Measurements from ENCODE around the gene FAM135A. TPM values are rescaled to one million over a fixed set of nuclear protein-coding genes. Genes with fewer than 3 reads are reported as not detected.

Gene FAM135A
- total and polyA plus RNA-seq, 10 of the 15 experiments (the other 5 are each of a cell fraction or from before 2014, with no cell fraction given) = 3.9 to 24.5 (median 13.7) TPM

- H3K27me3 ChIP-seq (replicated peaks in 1 of 2; ENCODE audit: control insufficient read depth in 2 of 2, insufficient read depth in 2 of 2, low read length in 1 of 2) = no peaks in the 10 kb centered on the region
These were observed 136.0 kb downstream of the FAM135A start for GRCh38 chr6:70549327-70549726.

More at GRCh38 chr6:70549327-70549726, 136.0 kb downstream of the FAM135A start:
- CTCF ChIA-PET = interaction anchor here (1.7 to 6.4 kb wide), 3 partner anchors 18 to 137 kb away, joined by 4 to 70 read pairs (median 7); no protein-coding TSS in a partner anchor
- TF ChIP-seq ZBTB40 (IDR thresholded peaks at IDR 0.05; ENCODE audit: borderline replicate concordance) (no peak), CBFB (IDR thresholded peaks at IDR 0.05; ENCODE audit: low read depth) (no peak), RUNX3 (IDR thresholded peaks at IDR 0.05; ENCODE audit: low read length) (no peak), HDAC2 (IDR thresholded peaks at IDR 0.05) (no peak), ESRRA (IDR thresholded peaks at IDR 0.05; ENCODE audit: low read length) (no peak), NRF1 (conservative IDR thresholded peaks at IDR 0.05; ENCODE audit: low read depth, low read length) (no peak), POLR2A (IDR thresholded peaks at IDR 0.05; ENCODE audit: low read depth, low read length) (no peak), IRF5 (IDR thresholded peaks at IDR 0.05; ENCODE audit: borderline replicate concordance) (no peak), MYC (IDR thresholded peaks at IDR 0.05; ENCODE audit: insufficient read depth, insufficient read length, insufficient replicate concordance, low read length, severe bottlenecking) (no peak)
- TF ChIP-seq, protein P1, sequence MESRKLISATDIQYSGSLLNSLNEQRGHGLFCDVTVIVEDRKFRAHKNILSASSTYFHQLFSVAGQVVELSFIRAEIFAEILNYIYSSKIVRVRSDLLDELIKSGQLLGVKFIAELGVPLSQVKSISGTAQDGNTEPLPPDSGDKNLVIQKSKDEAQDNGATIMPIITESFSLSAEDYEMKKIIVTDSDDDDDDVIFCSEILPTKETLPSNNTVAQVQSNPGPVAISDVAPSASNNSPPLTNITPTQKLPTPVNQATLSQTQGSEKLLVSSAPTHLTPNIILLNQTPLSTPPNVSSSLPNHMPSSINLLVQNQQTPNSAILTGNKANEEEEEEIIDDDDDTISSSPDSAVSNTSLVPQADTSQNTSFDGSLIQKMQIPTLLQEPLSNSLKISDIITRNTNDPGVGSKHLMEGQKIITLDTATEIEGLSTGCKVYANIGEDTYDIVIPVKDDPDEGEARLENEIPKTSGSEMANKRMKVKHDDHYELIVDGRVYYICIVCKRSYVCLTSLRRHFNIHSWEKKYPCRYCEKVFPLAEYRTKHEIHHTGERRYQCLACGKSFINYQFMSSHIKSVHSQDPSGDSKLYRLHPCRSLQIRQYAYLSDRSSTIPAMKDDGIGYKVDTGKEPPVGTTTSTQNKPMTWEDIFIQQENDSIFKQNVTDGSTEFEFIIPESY (IDR thresholded peaks at IDR 0.05) = no peak
- TF ChIP-seq, protein P2, sequence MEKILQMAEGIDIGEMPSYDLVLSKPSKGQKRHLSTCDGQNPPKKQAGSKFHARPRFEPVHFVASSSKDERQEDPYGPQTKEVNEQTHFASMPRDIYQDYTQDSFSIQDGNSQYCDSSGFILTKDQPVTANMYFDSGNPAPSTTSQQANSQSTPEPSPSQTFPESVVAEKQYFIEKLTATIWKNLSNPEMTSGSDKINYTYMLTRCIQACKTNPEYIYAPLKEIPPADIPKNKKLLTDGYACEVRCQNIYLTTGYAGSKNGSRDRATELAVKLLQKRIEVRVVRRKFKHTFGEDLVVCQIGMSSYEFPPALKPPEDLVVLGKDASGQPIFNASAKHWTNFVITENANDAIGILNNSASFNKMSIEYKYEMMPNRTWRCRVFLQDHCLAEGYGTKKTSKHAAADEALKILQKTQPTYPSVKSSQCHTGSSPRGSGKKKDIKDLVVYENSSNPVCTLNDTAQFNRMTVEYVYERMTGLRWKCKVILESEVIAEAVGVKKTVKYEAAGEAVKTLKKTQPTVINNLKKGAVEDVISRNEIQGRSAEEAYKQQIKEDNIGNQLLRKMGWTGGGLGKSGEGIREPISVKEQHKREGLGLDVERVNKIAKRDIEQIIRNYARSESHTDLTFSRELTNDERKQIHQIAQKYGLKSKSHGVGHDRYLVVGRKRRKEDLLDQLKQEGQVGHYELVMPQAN (conservative IDR thresholded peaks at IDR 0.05) = no peak
- no peak for DNase-seq (ENCODE audit: low read depth, low spot score)
- H3K4me3 ChIP-seq = no peak overlapping the region
- no peak for ATAC-seq
- BruUV-seq (replicated peaks) = no TSS peak
- no peak for FAIRE-seq
- RAD21 ChIA-PET (ENCODE audit: unreplicated experiment) = interaction anchor here (3.4 kb wide), 1 partner anchor 135 kb away, joined by 15 read pairs; no protein-coding TSS in a partner anchor
- no peaks in the 10 kb centered on the region for H3K4me1 ChIP-seq (ENCODE audit: control insufficient read depth, insufficient read depth, low read length)
- no peak overlapping the region for H3K9ac ChIP-seq (ENCODE audit: control insufficient read depth, insufficient read depth, low read length)
- no peaks in the 10 kb centered on the region for H4K20me1 ChIP-seq (ENCODE audit: control insufficient read depth, insufficient read depth)
- no peaks in the 10 kb centered on the region for H3K36me3 ChIP-seq (ENCODE audit: control insufficient read depth in 2 of 2, insufficient read depth in 2 of 2, low read length in 1 of 2)
- in situ Hi-C loops (cut with MboI) (no loop called here), intact Hi-C loops (cut with micrococcal nuclease; ENCODE audit: unreplicated experiment) (loop anchor here (5.0 kb wide), 1 partner anchor 138 kb away; no protein-coding TSS in a partner anchor)
- SMC1A ChIA-PET (ENCODE audit: uncharacterized antibody, unreplicated experiment) = interaction anchor here (0.7 to 1.8 kb wide), 2 partner anchors 8 to 17 kb away, joined by 3 to 6 read pairs; partner anchors contain the start of gene SDHAF4
- no peak overlapping the region for H3K27ac ChIP-seq (ENCODE audit: control insufficient read depth, insufficient read depth)
- H3K4me2 ChIP-seq (ENCODE audit: control insufficient read depth, insufficient read depth) = no peak overlapping the region
- POLR2A ChIA-PET = no interaction called here
- no peak overlapping the region for H2AFZ ChIP-seq (ENCODE audit: control insufficient read depth, low read depth, low read length)
- H3K9me3 ChIP-seq (replicated peaks; ENCODE audit: control insufficient read depth, insufficient read depth, low read length) = no peaks in the 10 kb centered on the region
- no peaks in the 10 kb centered on the region for H3K79me2 ChIP-seq (ENCODE audit: control insufficient read depth, insufficient read depth, low read length)

Measured in GM12878 (cell line).